22Rv1 (cell line): Measurements from ENCODE around the gene TAF4B.

ENCODE experiments used
- CTCF ChIP-seq: fragments of 450-650 bp; IDR thresholded peaks from 2 replicates; pipeline ENCODE4 v1.5.1; 2017; ENCODE audit warnings: mild to moderate bottlenecking
- ZFX ChIP-seq: fragments of 450-650 bp; IDR thresholded peaks from 2 replicates; pipeline ENCODE4 v1.6.1; 2017; ENCODE audit warnings: antibody characterized with exemption, borderline replicate concordance

- TF ChIP-seq CTCF (no peak), ZFX (no peak)
Observed at GRCh38 chr18:26215247-26215970, 10.8 kb upstream of the TAF4B start.
